ENCODE measurements around the gene FHIT. TPM values are rescaled to one million over a fixed set of nuclear protein-coding genes. Genes with fewer than 3 reads are reported as not detected.

Gene FHIT
- polyA plus RNA-seq, 1 donor: 35.8 TPM

DNA sequence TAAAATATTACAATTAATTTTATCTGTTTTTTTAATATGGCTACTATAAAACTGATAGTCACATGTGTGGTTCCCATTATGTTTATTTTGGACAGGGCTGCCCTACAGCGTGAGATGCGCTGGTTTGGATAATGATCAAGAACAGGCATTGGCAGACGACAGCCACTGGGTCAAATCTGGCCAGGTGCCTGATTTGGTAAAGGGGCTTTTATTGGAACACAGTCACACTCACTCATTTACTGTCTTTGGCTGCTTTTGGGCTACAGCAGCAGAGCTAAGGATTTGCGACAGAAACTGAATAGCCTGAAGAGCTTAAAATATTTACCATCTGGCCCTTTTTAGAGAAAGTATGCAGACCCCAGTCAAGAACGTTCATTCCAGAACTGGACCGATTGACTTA is 1477.3 kb downstream of the FHIT start:
- no CpG with 5 or more reads among the region's 6 CpGs for WGBS (ENCODE audit: insufficient coverage, low lambda C conversion rate)
- no peak for DNase-seq
- Histone ChIP-seq H3K36me3 (ENCODE audit: control insufficient read depth, insufficient read depth, low read length) (no peaks in the 10 kb centered on the region), H3K27me3 (ENCODE audit: control insufficient read depth, insufficient read depth, low read length) (no peaks in the 10 kb centered on the region), H3K9me3 (ENCODE audit: control insufficient read depth, low read depth, low read length) (no peaks in the 10 kb centered on the region), H3K4me3 (ENCODE audit: low read length) (no peak overlapping the region), H3K4me1 (ENCODE audit: control insufficient read depth, insufficient read depth, low read length) (no peaks in the 10 kb centered on the region), H3K27ac (ENCODE audit: low read length) (no peak overlapping the region)

- no peak overlapping the region for H3K4me3 ChIP-seq (ENCODE audit: low read length)
- no peaks in the 10 kb centered on the region for H3K27me3 ChIP-seq (ENCODE audit: control insufficient read depth, insufficient read depth, low read length)
- no peaks in the 10 kb centered on the region for H3K4me1 ChIP-seq (ENCODE audit: control insufficient read depth, insufficient read depth, low read length)
- H3K36me3 ChIP-seq (ENCODE audit: control insufficient read depth, insufficient read depth, low read length): no peaks in the 10 kb centered on the region
- no peak overlapping the region for H3K27ac ChIP-seq (ENCODE audit: low read length)
- WGBS (ENCODE audit: insufficient coverage, low lambda C conversion rate): no CpG with 5 or more reads among the region's 12 CpGs
- no peak for DNase-seq
- H3K9me3 ChIP-seq (ENCODE audit: control insufficient read depth, low read depth, low read length): no peaks in the 10 kb centered on the region
Observed at GRCh38 chr3:59772416-59773408, 1478.5 kb downstream of the FHIT start.

DNA sequence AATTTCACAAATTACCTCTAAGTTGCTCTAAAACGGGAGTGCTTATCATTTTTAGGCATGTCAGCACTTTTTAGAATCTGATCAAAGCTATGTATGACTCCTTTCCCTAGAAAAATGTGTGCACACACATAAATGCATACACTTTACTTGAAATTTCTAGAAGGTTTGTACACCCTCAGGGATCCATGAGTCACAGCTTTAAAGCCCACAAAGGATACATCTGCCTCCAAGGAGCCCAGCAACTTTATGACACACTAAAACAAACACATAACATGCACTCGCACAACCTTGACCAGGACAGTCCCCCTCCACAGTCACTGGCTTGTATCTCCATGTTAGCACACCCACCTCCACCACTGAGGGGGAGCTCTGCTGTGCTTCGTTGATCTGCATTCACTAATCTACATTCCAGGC is 1479.5 kb downstream of the FHIT start:
- no peaks in the 10 kb centered on the region for H3K4me1 ChIP-seq (ENCODE audit: control insufficient read depth, insufficient read depth, low read length)
- no peak overlapping the region for H3K4me3 ChIP-seq (ENCODE audit: low read length)
- H3K36me3 ChIP-seq (ENCODE audit: control insufficient read depth, insufficient read depth, low read length): no peaks in the 10 kb centered on the region
- no peaks in the 10 kb centered on the region for H3K9me3 ChIP-seq (ENCODE audit: control insufficient read depth, low read depth, low read length)
- H3K27me3 ChIP-seq (ENCODE audit: control insufficient read depth, insufficient read depth, low read length): no peaks in the 10 kb centered on the region
- no peak overlapping the region for H3K27ac ChIP-seq (ENCODE audit: low read length)
- peak in 1 of 2 donors; percentile 42 for DNase-seq
- WGBS (ENCODE audit: insufficient coverage, low lambda C conversion rate): 17% methylated on average over 1 of the region's 3 CpGs

- Histone ChIP-seq H3K9me3 (ENCODE audit: control insufficient read depth, low read depth, low read length) (no peaks in the 10 kb centered on the region), H3K27me3 (ENCODE audit: control insufficient read depth, insufficient read depth, low read length) (no peaks in the 10 kb centered on the region), H3K27ac (ENCODE audit: low read length) (no peak overlapping the region), H3K4me3 (ENCODE audit: low read length) (no peak overlapping the region), H3K36me3 (ENCODE audit: control insufficient read depth, insufficient read depth, low read length) (no peaks in the 10 kb centered on the region), H3K4me1 (ENCODE audit: control insufficient read depth, insufficient read depth, low read length) (no peaks in the 10 kb centered on the region)
- DNase-seq: no peak
- WGBS (ENCODE audit: insufficient coverage, low lambda C conversion rate): 100% methylated on average over 1 of the region's 13 CpGs
Observed at GRCh38 chr3:59769127-59769750, 1482.0 kb downstream of the FHIT start.

DNA sequence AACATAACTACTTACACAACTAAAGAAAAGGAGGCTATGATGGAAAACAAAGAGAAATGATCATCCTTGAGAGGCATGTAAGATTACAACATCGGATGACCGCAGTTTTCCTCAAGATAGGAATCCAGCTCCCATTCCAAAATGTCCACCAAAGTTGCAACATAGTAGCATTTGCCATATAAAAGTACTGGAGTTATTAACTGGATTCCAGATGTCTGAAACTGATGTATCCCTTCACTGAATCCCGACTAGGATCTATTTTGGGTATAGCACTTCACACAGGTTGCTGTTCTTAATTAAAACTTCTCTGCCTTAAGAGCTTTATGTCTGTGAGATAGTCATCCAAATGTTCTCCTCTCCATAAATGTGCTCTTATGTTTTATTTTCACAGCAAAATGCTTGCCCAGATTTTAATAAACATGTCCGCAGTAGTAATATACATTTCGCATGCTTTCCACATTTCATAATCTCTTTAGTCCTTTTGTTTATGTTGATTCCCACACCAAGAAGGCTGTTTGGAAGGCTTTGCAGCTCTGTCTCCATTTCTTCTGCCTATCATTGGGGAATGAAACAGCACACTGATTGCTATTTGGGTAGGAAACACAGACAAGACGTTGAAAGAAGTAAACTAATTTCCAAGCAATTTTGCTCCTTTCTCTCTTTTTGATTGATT is 1484.9 kb downstream of the FHIT start:
- no peak overlapping the region for H3K4me3 ChIP-seq (ENCODE audit: low read length)
- H3K9me3 ChIP-seq (ENCODE audit: control insufficient read depth, low read depth, low read length): no peaks in the 10 kb centered on the region
- no peaks in the 10 kb centered on the region for H3K36me3 ChIP-seq (ENCODE audit: control insufficient read depth, insufficient read depth, low read length)
- no peaks in the 10 kb centered on the region for H3K4me1 ChIP-seq (ENCODE audit: control insufficient read depth, insufficient read depth, low read length)
- H3K27me3 ChIP-seq (ENCODE audit: control insufficient read depth, insufficient read depth, low read length): no peaks in the 10 kb centered on the region
- peak in 1 of 2 donors; percentile 26 for DNase-seq
- 100% methylated on average over 2 of the region's 6 CpGs for WGBS (ENCODE audit: insufficient coverage, low lambda C conversion rate)
- no peak overlapping the region for H3K27ac ChIP-seq (ENCODE audit: low read length)

- Histone ChIP-seq H3K9me3 (ENCODE audit: control insufficient read depth, low read depth, low read length) (no peaks in the 10 kb centered on the region), H3K4me1 (ENCODE audit: control insufficient read depth, insufficient read depth, low read length) (peaks cover 3% of the 10 kb centered on the region), H3K27me3 (ENCODE audit: control insufficient read depth, insufficient read depth, low read length) (no peaks in the 10 kb centered on the region), H3K36me3 (ENCODE audit: control insufficient read depth, insufficient read depth, low read length) (no peaks in the 10 kb centered on the region), H3K27ac (ENCODE audit: low read length) (no peak overlapping the region), H3K4me3 (ENCODE audit: low read length) (no peak overlapping the region)
- DNase-seq: no peak
- WGBS (ENCODE audit: insufficient coverage, low lambda C conversion rate): no CpG with 5 or more reads among the region's 4 CpGs
Observed at GRCh38 chr3:59764171-59764570, 1487.1 kb downstream of the FHIT start.

DNA sequence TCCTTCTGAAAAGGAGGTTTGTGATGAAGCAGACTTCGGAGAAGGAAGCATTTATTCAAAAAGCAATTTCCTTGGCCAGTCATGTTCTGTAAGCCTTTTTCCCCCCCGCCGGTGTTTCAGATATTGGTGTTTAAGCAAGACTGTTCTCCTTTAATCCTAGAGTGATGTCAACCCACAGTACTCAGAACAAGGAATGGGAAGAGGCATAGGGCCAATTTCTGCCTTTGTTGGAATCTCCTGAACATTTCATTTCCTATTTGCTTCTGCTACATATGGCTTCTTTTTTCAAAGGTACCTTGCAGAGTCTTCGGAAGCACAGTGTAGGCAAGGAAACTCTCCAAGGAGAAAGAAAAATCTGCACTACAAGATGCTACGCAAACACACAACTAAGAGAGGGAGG is 1488.3 kb downstream of the FHIT start:
- Histone ChIP-seq H3K4me3 (ENCODE audit: low read length) (no peak overlapping the region), H3K4me1 (ENCODE audit: control insufficient read depth, insufficient read depth, low read length) (peaks cover 5% of the 10 kb centered on the region), H3K27ac (ENCODE audit: low read length) (no peak overlapping the region), H3K9me3 (ENCODE audit: control insufficient read depth, low read depth, low read length) (no peaks in the 10 kb centered on the region), H3K27me3 (ENCODE audit: control insufficient read depth, insufficient read depth, low read length) (no peaks in the 10 kb centered on the region), H3K36me3 (ENCODE audit: control insufficient read depth, insufficient read depth, low read length) (no peaks in the 10 kb centered on the region)
- no CpG with 5 or more reads among the region's 5 CpGs for WGBS (ENCODE audit: insufficient coverage, low lambda C conversion rate)
- no peak for DNase-seq

GRCh38 chr3:59759298-59760031 is 1491.8 kb downstream of the FHIT start:
- Histone ChIP-seq H3K4me1 (ENCODE audit: control insufficient read depth, insufficient read depth, low read length) (peaks cover 5% of the 10 kb centered on the region), H3K27me3 (ENCODE audit: control insufficient read depth, insufficient read depth, low read length) (no peaks in the 10 kb centered on the region), H3K36me3 (ENCODE audit: control insufficient read depth, insufficient read depth, low read length) (no peaks in the 10 kb centered on the region), H3K9me3 (ENCODE audit: control insufficient read depth, low read depth, low read length) (no peaks in the 10 kb centered on the region), H3K27ac (ENCODE audit: low read length) (peak overlapping the region; percentile 44), H3K4me3 (ENCODE audit: low read length) (no peak overlapping the region)
- peak; percentile 56 to 85 for DNase-seq
- WGBS (ENCODE audit: insufficient coverage, low lambda C conversion rate): 0% methylated on average over 1 of the region's 6 CpGs

DNA sequence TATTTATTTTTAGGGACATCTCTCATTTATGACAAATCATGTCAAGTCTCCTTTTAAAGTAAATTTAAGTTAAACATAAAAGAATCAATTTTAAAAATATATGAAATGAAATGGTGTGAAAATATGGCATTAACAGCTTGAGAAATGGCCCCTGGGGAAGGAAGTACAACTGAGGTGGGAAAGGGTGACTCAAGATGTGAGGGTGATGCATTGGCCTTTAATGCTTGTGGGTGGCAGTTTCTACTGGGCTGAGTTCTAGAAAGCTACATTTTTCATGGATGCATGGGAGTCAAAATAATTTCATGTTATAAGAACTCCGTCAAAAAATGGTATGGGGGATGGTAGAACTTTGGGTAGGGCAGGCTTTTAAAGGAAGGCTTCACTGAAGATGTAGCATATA is 1492.6 kb downstream of the FHIT start:
- H3K4me3 ChIP-seq (ENCODE audit: low read length): no peak overlapping the region
- no peaks in the 10 kb centered on the region for H3K27me3 ChIP-seq (ENCODE audit: control insufficient read depth, insufficient read depth, low read length)
- no peaks in the 10 kb centered on the region for H3K36me3 ChIP-seq (ENCODE audit: control insufficient read depth, insufficient read depth, low read length)
- no peaks in the 10 kb centered on the region for H3K9me3 ChIP-seq (ENCODE audit: control insufficient read depth, low read depth, low read length)
- no peak for DNase-seq
- 78% methylated on average over 1 of the region's 1 CpG for WGBS (ENCODE audit: insufficient coverage, low lambda C conversion rate)
- no peak overlapping the region for H3K27ac ChIP-seq (ENCODE audit: low read length)
- H3K4me1 ChIP-seq (ENCODE audit: control insufficient read depth, insufficient read depth, low read length): peaks cover 5% of the 10 kb centered on the region

DNA sequence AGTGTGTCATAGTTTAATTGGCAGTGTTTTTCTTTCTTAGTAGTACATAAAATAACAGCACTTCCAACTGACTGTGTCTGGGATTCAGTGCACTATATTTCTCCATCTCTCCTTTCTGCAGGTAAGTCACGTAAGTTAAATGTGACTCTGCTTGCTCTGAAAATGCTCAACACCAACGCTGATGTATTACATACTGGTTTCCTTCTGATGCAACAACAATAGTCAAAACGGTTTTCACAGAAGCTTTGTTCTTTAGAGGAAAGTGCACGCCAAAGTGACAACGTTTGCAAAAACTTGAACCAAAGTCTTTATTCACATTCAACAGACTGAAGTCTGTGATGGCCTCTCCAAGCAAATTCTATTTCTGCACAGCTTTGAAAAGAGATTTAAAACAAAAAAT is 1494.3 kb downstream of the FHIT start:
- Histone ChIP-seq H3K9me3 (ENCODE audit: control insufficient read depth, low read depth, low read length) (no peaks in the 10 kb centered on the region), H3K36me3 (ENCODE audit: control insufficient read depth, insufficient read depth, low read length) (no peaks in the 10 kb centered on the region), H3K4me1 (ENCODE audit: control insufficient read depth, insufficient read depth, low read length) (peaks cover 5% of the 10 kb centered on the region), H3K27me3 (ENCODE audit: control insufficient read depth, insufficient read depth, low read length) (no peaks in the 10 kb centered on the region), H3K27ac (ENCODE audit: low read length) (no peak overlapping the region), H3K4me3 (ENCODE audit: low read length) (no peak overlapping the region)
- no peak for DNase-seq
- 80% methylated on average over 2 of the region's 5 CpGs for WGBS (ENCODE audit: insufficient coverage, low lambda C conversion rate)

Measured in large intestine (tissue), 3 donors.